ENCODE results near the gene GLB1L3.

DNA sequence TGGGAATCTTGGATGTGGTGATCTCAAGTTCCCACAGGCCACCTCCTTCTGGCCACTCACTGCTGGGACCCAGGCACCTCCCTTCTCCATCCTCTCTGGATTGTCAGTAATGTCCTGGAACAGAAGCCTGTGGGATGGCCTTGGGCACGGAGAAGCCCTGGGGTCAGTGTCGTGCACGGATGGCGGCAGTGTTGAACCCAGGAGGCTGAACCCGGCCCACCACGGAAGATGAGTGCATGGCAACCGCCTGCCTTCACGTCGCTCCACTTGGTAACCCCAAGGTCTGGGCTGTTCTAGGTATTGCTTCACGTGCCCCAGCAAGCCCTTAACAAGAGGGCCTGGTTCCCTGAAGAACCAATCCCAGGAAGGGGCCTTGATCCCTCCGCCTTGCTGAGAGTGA, 30.1 kb upstream of the GLB1L3 start:
- TF ChIP-seq POLR2AphosphoS5 (IDR thresholded peaks at IDR 0.05): no peak
- TF ChIP-seq, protein P1, sequence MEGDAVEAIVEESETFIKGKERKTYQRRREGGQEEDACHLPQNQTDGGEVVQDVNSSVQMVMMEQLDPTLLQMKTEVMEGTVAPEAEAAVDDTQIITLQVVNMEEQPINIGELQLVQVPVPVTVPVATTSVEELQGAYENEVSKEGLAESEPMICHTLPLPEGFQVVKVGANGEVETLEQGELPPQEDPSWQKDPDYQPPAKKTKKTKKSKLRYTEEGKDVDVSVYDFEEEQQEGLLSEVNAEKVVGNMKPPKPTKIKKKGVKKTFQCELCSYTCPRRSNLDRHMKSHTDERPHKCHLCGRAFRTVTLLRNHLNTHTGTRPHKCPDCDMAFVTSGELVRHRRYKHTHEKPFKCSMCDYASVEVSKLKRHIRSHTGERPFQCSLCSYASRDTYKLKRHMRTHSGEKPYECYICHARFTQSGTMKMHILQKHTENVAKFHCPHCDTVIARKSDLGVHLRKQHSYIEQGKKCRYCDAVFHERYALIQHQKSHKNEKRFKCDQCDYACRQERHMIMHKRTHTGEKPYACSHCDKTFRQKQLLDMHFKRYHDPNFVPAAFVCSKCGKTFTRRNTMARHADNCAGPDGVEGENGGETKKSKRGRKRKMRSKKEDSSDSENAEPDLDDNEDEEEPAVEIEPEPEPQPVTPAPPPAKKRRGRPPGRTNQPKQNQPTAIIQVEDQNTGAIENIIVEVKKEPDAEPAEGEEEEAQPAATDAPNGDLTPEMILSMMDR (IDR thresholded peaks at IDR 0.05): no peak
